CD4-positive, alpha-beta T cell treated with Interleukin-17A for 1 hour (primary cell): Measurements from ENCODE around the gene SPIC.

Source experiments
- DNase-seq: peaks from one replicate; pipeline ENCODE4 v3.0.0-alpha.2; 2020

The SPIC gene

GRCh38 chr12:101536069-101536674 lies 61.0 kb downstream of the SPIC start:
- no peak for DNase-seq
